BLaER1 (cell line): ENCODE results near the gene HMGCL.
"Not testable (repeated sequence)": the region's sequence is repeated elsewhere in the genome, so short reads cannot be mapped to it uniquely, and the experiment has no call there.

ENCODE experiments used
- H3K27ac ChIP-seq: shearing (Covaris generic); formaldehyde crosslinking; 2 replicates; pipeline ENCODE4 v1.8.1; 2022
- H3K27me3 ChIP-seq: shearing (Covaris generic); formaldehyde crosslinking; 2 replicates; pipeline ENCODE4 v1.8.1; 2022
- H3K36me3 ChIP-seq: shearing (Covaris generic); formaldehyde crosslinking; 2 replicates; pipeline ENCODE4 v1.8.1; 2022
- H3K4me1 ChIP-seq: shearing (Covaris generic); formaldehyde crosslinking; 2 replicates; pipeline ENCODE4 v1.8.1; 2022
- H3K4me2 ChIP-seq: shearing (Covaris generic); formaldehyde crosslinking; 2 replicates; pipeline ENCODE4 v1.8.1; 2022
- H3K4me3 ChIP-seq: shearing (Covaris generic); formaldehyde crosslinking; 2 replicates; pipeline ENCODE4 v1.8.1; 2022
- H3K9ac ChIP-seq: shearing (Covaris generic); formaldehyde crosslinking; 2 replicates; pipeline ENCODE4 v1.8.1; 2022
- H3K9me3 ChIP-seq: shearing (Covaris generic); formaldehyde crosslinking; 2 replicates; pipeline ENCODE4 v1.8.1; 2022
- H4K20me1 ChIP-seq: shearing (Covaris generic); formaldehyde crosslinking; 2 replicates; pipeline ENCODE4 v1.8.1; 2022
- Cebpa-rat ChIP-seq: shearing (Covaris generic); IDR thresholded peaks from 2 replicates; pipeline ENCODE4 v1.8.1; 2022

Gene HMGCL

GRCh38 chr1:23854568-23854967 lies 29.3 kb upstream of the HMGCL start:
- no peak overlapping the region for H3K4me3 ChIP-seq
- peaks cover 55% of the 10 kb centered on the region for H3K36me3 ChIP-seq
- H3K9ac ChIP-seq = no peak overlapping the region
- H3K9me3 ChIP-seq = no peaks in the 10 kb centered on the region; the same call in 1 of the 2 replicates
- no peaks in the 10 kb centered on the region for H3K4me1 ChIP-seq
- no peak overlapping the region for H3K4me2 ChIP-seq
- no peaks in the 10 kb centered on the region for H3K27me3 ChIP-seq
- no peaks in the 10 kb centered on the region for H4K20me1 ChIP-seq
- TF ChIP-seq Cebpa-rat = no peak
- H3K27ac ChIP-seq = no peak overlapping the region

DNA sequence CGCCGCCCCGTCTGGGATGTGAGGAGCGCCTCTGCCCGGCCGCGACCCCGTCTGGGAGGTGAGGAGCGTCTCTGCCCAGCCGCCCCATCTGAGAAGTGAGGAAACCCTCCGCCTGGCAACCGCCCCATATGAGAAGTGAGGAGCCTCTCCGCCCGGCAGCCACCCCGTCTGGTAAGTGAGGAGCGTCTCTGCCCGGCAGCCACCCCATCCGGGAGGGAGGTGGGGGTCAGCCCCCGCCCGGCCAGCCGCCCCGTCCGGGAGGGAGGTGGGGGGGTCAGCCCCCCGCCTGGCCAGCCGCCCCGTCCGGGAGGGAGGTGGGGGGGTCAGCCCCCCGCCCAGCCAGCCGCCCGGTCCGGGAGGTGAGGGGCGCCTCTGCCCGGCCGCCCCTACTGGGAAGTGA lies 27.9 kb upstream of the HMGCL start:
- H3K4me2 ChIP-seq, H3K27me3 ChIP-seq, H3K9me3 ChIP-seq, H4K20me1 ChIP-seq, H3K27ac ChIP-seq, H3K4me1 ChIP-seq, H3K9ac ChIP-seq, H3K4me3 ChIP-seq: not testable (repeated sequence)
- peaks cover 53% of the 10 kb centered on the region for H3K36me3 ChIP-seq

- peaks cover 12% of the 10 kb centered on the region; the same call in 1 of the 2 replicates for H3K9me3 ChIP-seq
- H4K20me1 ChIP-seq, H3K4me1 ChIP-seq, H3K4me2 ChIP-seq, H3K4me3 ChIP-seq, H3K27ac ChIP-seq, H3K9ac ChIP-seq, H3K27me3 ChIP-seq: not testable (repeated sequence)
- H3K36me3 ChIP-seq = peaks cover 52% of the 10 kb centered on the region
Observed at GRCh38 chr1:23851406-23851805, 26.2 kb upstream of the HMGCL start.

DNA sequence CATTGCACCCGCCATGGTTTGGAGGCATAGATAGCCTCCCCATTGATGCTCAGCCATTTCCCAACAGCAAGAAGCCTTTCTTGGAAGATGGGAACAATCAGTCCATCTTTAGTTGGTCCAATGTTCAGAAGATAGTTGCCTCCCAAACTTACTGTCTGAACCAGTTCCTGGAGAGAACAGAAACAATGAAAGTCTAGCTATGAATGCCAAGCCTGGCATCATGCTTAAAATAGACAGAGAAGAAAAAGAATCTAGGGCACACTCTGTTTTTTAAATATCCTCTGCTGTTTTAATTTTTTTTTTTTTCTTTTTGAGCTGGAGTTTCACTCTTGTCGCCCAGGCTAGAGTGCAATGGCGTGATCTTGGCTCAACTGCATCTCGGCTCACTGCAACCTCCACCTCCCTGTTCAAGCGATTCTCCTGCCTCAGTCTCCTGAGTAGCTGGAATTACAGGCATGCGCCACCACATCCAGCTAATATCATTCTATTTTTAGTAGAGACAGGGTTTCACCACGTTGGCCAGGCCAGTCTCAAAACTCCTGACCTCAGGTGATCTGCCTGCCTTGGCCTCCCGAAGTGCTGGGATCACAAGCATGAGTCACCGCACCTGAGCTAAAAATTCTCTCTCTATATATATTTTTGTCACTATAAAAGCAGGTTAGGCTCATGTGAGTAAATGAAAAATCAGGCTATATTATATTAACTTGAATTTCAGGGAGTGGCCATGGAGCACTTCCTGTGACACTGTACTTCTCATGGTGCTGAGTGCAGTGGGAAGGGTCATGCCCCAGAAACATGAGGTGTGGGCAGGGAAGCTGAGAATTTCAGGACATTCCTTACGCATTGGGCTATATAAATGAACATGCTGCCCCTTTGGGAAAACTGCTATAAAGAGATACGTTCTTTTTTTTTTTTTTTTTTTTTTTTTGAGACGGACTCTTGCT lies 23.7 kb upstream of the HMGCL start:
- Histone ChIP-seq H3K27ac (no peak overlapping the region), H3K36me3 (peaks cover 60% of the 10 kb centered on the region), H3K4me1 (no peaks in the 10 kb centered on the region), H3K27me3 (no peaks in the 10 kb centered on the region), H3K9me3 (peaks cover 12% of the 10 kb centered on the region; the same call in 1 of the 2 replicates), H4K20me1 (no peaks in the 10 kb centered on the region), H3K4me3 (no peak overlapping the region), H3K4me2 (no peak overlapping the region), H3K9ac (no peak overlapping the region)
- no peak for TF ChIP-seq Cebpa-rat

DNA sequence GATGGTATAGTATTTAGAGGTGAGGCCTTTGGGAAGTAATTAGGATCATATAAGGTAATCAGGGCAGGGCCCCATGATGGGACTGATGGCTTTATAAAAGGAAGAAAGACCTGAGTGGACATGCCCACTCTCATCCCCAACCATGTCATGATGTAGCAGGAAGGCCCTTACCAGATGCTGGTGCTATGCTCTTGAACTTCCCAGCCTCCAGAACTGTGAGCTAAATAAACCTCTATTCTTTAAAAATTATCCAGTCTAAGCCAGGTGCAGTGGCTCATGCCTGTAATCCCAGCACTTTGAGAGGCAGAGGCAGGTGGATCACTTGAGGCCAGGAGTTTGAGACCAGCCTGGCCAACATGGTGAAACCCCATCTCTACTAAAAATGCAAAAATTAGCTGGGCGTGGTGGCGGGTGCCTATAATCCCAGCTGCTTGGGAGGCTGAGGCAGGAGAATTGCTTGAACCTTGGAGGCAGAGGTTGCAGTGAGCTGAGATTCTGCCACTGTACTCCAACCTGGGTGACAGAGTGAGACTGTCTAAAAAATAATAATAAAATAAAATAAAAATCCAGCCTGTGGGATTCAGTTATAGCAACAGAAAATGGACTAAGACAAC lies 22.4 kb upstream of the HMGCL start:
- H3K9me3 ChIP-seq = peaks cover 12% of the 10 kb centered on the region; the same call in 1 of the 2 replicates

GRCh38 chr1:23845163-23845562 lies 19.9 kb upstream of the HMGCL start:
- Histone ChIP-seq H3K36me3 (peaks cover 49% of the 10 kb centered on the region), H3K27ac (no peak overlapping the region), H3K4me2 (no peak overlapping the region), H3K27me3 (no peaks in the 10 kb centered on the region), H3K4me1 (no peaks in the 10 kb centered on the region), H3K9me3 (peaks cover 12% of the 10 kb centered on the region; the same call in 1 of the 2 replicates), H3K9ac (no peak overlapping the region), H4K20me1 (no peaks in the 10 kb centered on the region), H3K4me3 (no peak overlapping the region)
- TF ChIP-seq Cebpa-rat = no peak

More for the DNA sequence above, 22.4 kb upstream of the HMGCL start:
- peaks cover 60% of the 10 kb centered on the region for H3K36me3 ChIP-seq
- H3K27ac ChIP-seq, H3K4me2 ChIP-seq, H3K4me1 ChIP-seq, H3K27me3 ChIP-seq, H3K9ac ChIP-seq, H3K4me3 ChIP-seq, H4K20me1 ChIP-seq: not testable (repeated sequence)

- H3K27me3 ChIP-seq = no peaks in the 10 kb centered on the region
- H3K9ac ChIP-seq = no peak overlapping the region
- H3K36me3 ChIP-seq = peaks cover 42% of the 10 kb centered on the region
- peaks cover 12% of the 10 kb centered on the region; the same call in 1 of the 2 replicates for H3K9me3 ChIP-seq
- H3K4me2 ChIP-seq = no peak overlapping the region
- TF ChIP-seq Cebpa-rat = no peak
- no peaks in the 10 kb centered on the region for H4K20me1 ChIP-seq
- 0 out of 2 replicates have a peak, but pooled peaks cover 4% of the 10 kb centered on the region for H3K4me1 ChIP-seq
- no peak overlapping the region for H3K27ac ChIP-seq
- no peak overlapping the region for H3K4me3 ChIP-seq
Observed at GRCh38 chr1:23843644-23844043, 18.4 kb upstream of the HMGCL start.

DNA sequence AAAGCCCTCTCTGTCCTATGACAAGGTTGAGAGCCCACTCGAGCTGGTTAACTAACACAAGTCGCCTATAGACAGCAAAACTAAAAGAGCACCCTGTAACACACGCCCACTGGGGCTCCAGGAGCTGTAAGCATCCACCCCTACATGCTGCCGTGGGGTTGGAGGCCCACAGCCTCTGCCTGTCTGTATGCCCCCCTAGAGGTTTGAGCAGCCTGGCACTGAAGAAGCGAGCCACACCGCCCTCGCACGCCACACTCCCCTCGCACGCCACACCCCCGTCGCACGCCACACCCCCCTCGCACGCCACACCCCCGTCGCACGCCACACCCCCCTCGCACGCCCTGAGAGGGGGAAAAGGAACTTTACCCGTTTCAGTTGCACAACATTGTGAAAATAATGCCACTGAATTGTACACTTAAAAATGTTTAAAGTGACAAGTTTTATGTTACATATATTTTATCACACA lies 13.2 kb upstream of the HMGCL start:
- H3K36me3 ChIP-seq = no peaks in the 10 kb centered on the region
- H4K20me1 ChIP-seq = no peaks in the 10 kb centered on the region
- H3K27ac ChIP-seq = no peak overlapping the region
- H3K4me2 ChIP-seq = peak overlapping the region; percentile 66
- no peaks in the 10 kb centered on the region for H3K27me3 ChIP-seq
- peaks cover 12% of the 10 kb centered on the region for H3K4me1 ChIP-seq
- peak overlapping the region; percentile 26; the same call in 1 of the 2 replicates for H3K4me3 ChIP-seq
- H3K9me3 ChIP-seq = no peaks in the 10 kb centered on the region
- no peak overlapping the region for H3K9ac ChIP-seq
- TF ChIP-seq Cebpa-rat = no peak

DNA sequence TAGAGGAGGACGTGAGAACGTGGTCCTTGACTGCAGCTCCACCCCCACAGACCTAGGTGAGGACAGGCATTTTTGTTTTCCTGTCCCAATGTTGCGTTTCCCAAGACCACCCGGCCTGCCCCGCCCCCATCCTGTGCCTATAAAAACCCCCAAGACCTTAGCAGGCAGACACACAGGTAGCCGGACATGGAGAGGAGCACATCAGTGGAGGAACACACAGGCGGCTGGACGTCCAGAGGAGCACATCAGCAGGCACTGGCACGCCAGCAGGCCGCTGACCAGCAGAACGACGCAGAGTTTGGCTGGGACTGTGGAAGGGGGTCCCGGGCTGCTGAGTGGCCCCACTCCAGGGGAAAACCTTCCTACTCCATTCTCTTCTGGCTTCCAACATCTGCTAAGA lies 12.7 kb upstream of the HMGCL start:
- Histone ChIP-seq H3K36me3 (no peaks in the 10 kb centered on the region), H4K20me1 (no peaks in the 10 kb centered on the region), H3K27me3 (no peaks in the 10 kb centered on the region), H3K9ac (no peak overlapping the region), H3K4me2 (peak overlapping the region; percentile 66), H3K9me3 (no peaks in the 10 kb centered on the region), H3K27ac (no peak overlapping the region), H3K4me1 (peaks cover 12% of the 10 kb centered on the region), H3K4me3 (no peak overlapping the region)
- no peak for TF ChIP-seq Cebpa-rat

- TF ChIP-seq Cebpa-rat = no peak
- Histone ChIP-seq H3K9ac (no peak overlapping the region), H3K4me2 (no peak overlapping the region), H3K27ac (no peak overlapping the region), H3K27me3 (no peaks in the 10 kb centered on the region), H3K4me1 (peaks cover 12% of the 10 kb centered on the region), H3K36me3 (no peaks in the 10 kb centered on the region), H4K20me1 (no peaks in the 10 kb centered on the region), H3K4me3 (no peak overlapping the region), H3K9me3 (no peaks in the 10 kb centered on the region)
Observed at GRCh38 chr1:23836037-23836436, 10.8 kb upstream of the HMGCL start.

GRCh38 chr1:23834156-23834555 lies 8.9 kb upstream of the HMGCL start:
- not testable (repeated sequence) for H3K9ac ChIP-seq

More at GRCh38 chr1:23834156-23834555, 8.9 kb upstream of the HMGCL start:
- not testable (repeated sequence) for H3K4me2 ChIP-seq, H4K20me1 ChIP-seq, H3K9me3 ChIP-seq, H3K36me3 ChIP-seq, H3K27me3 ChIP-seq, H3K27ac ChIP-seq, H3K4me3 ChIP-seq
- H3K4me1 ChIP-seq = peaks cover 12% of the 10 kb centered on the region
